ENCODE results near the gene TBC1D14. TPM values are rescaled to one million over a fixed set of nuclear protein-coding genes. Genes with fewer than 3 reads are reported as not detected.

TBC1D14 gene
- total and polyA plus RNA-seq, 9 of the 15 experiments (the other 6 are each of a cell fraction or from before 2014, with no cell fraction given): 2.1 to 59.6 (median 44.8) TPM

DNA sequence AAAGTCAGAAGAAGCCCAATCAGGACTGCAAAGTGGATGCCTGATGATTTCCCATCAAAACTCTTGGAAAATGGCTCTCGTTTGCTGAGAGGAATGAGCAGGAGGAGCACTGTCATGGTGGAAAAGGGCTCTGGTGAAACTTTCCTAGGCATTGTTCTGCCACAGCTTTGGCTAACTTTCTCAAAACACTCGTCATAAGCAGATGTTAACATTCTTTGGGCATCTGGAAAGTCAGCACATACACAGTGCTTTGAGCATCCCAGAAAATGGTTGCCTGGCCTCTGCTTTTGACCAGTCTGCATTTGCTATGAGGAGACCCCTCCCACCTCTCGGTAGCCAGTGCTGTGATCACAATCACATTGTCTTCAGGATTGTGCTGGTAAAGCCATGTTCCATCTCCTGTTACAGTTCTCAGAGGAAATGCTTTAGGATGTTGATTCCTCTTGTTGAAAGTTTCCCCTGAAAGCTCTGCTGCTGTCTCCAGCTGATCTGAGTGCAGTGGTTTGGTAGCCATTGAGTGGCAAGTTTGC is 25.2 kb upstream of the TBC1D14 start:
- CTCF ChIA-PET (ENCODE audit: low intra/inter-chr PET ratio): no interaction called here
- ATAC-seq: peak; percentile 32
- Histone ChIP-seq H3K4me1 (replicated peaks in 1 of 2; ENCODE audit: control insufficient read depth in 2 of 2, insufficient read depth in 2 of 2, low read length in 2 of 2) (peaks cover 6 to 24% of the 10 kb centered on the region in 2 experiments; a peak in 4 of 5 replicates), H4K20me1 (replicated peaks; ENCODE audit: control insufficient read depth, insufficient read depth, low read length) (no peaks in the 10 kb centered on the region), H3K27ac (ENCODE audit: extremely low read depth, low read depth, low read length) (no peak overlapping the region), H3K4me3 (no peak overlapping the region), H3K4me2 (ENCODE audit: insufficient read depth, low read length) (no peak overlapping the region), H3K9me1 (ENCODE audit: control insufficient read depth, insufficient read depth, low read length) (no peaks in the 10 kb centered on the region), H3K9me3 (replicated peaks; ENCODE audit: control insufficient read depth, insufficient read depth, low read depth, low read length) (no peaks in the 10 kb centered on the region), H3K9ac (ENCODE audit: insufficient read depth in 1 of 2, low read depth in 2 of 2, low read length in 2 of 2) (no peak overlapping the region), H2AFZ (ENCODE audit: low read depth, low read length) (no peak overlapping the region), H3K27me3 (ENCODE audit: control insufficient read depth in 2 of 2, insufficient read depth in 2 of 2, low read length in 2 of 2) (no peaks in the 10 kb centered on the region), H3K36me3 (ENCODE audit: control insufficient read depth, insufficient read depth, low read length) (peaks cover 38% of the 10 kb centered on the region), H3K79me2 (ENCODE audit: control insufficient read depth, insufficient read depth, low read length) (no peaks in the 10 kb centered on the region)
- 51% methylated on average over 3 of the region's 3 CpGs for WGBS (ENCODE audit: insufficient coverage, low coverage, missing lambda C conversion rate)
- BruUV-seq (replicated peaks): no TSS peak
- POLR2A ChIA-PET: interaction anchor here (0.6 to 1.0 kb wide), 3 partner anchors 11 to 27 kb away, joined by 3 to 9 read pairs (median 5); no protein-coding TSS in a partner anchor
- intact Hi-C loops (cut with micrococcal nuclease) (no loop called here), in situ Hi-C loops (cut with MboI) (no loop called here)
- FAIRE-seq: no peak
- DNase-seq (ENCODE audit: extremely low read depth in 1 of 4, low spot score in 3 of 4): no peak
- TF ChIP-seq MYNN (IDR thresholded peaks at IDR 0.05) (0 out of 2 replicates have a peak, but pooled peaks have one; percentile 23), MYNN (CRISPR knock-in tag; IDR thresholded peaks at IDR 0.05) (no peak), ZSCAN29 (IDR thresholded peaks at IDR 0.05) (no peak), CLOCK (CRISPR knock-in tag; IDR thresholded peaks at IDR 0.05; ENCODE audit: borderline replicate concordance) (no peak), TEAD2 (tag; IDR thresholded peaks at IDR 0.05) (no peak), FOXP1 (CRISPR knock-in tag; IDR thresholded peaks at IDR 0.05) (no peak), RBM22 (IDR thresholded peaks at IDR 0.05; ENCODE audit: low read depth, low read length, poor library complexity, severe bottlenecking) (no peak), POLR2AphosphoS2 (IDR thresholded peaks at IDR 0.05; ENCODE audit: low read length) (peak; percentile 86)

Data from K562 (cell line).